HG02623 (cell line): ENCODE measurements around the gene TMEM263.

Experiments used
- ATAC-seq: cut with Tn5 transposase; IDR thresholded peaks from one replicate; pipeline ENCODE4 v1.9.1; 2021; ENCODE audit warnings: moderate library complexity; ENCODE audit not compliant: unreplicated experiment

The TMEM263 gene

GRCh38 chr12:106945261-106945851, 10.4 kb upstream of the TMEM263 start:
- no peak for ATAC-seq

- ATAC-seq = no peak
Measured at GRCh38 chr12:106947461-106947860, 8.2 kb upstream of the TMEM263 start.

GRCh38 chr12:106950591-106950990, 5.1 kb upstream of the TMEM263 start:
- no peak for ATAC-seq

- ATAC-seq = no peak
Measured at GRCh38 chr12:106953352-106954250, 2.1 kb upstream of the TMEM263 start.

GRCh38 chr12:106954462-106955376, 988 bp upstream of the TMEM263 start:
- peak; percentile 2 for ATAC-seq

GRCh38 chr12:106956048-106956578, 406 bp downstream of the TMEM263 start:
- ATAC-seq = peak; percentile 27

GRCh38 chr12:106957583-106957982, 1.9 kb downstream of the TMEM263 start:
- no peak for ATAC-seq

- ATAC-seq = no peak
Measured at GRCh38 chr12:106960443-106960842, 4.7 kb downstream of the TMEM263 start.

GRCh38 chr12:106962286-106962685, 6.6 kb downstream of the TMEM263 start:
- ATAC-seq = no peak

- no peak for ATAC-seq
Measured at GRCh38 chr12:106964526-106964925, 8.8 kb downstream of the TMEM263 start.

GRCh38 chr12:106971065-106971464, 15.4 kb downstream of the TMEM263 start:
- no peak for ATAC-seq

- ATAC-seq = no peak
Measured at GRCh38 chr12:106973545-106973944, 17.8 kb downstream of the TMEM263 start.

GRCh38 chr12:106974511-106974910, 18.8 kb downstream of the TMEM263 start:
- no peak for ATAC-seq

- ATAC-seq = no peak
Measured at GRCh38 chr12:106975098-106975497, 19.4 kb downstream of the TMEM263 start.

GRCh38 chr12:106975993-106976658, 20.4 kb downstream of the TMEM263 start:
- no peak for ATAC-seq

- ATAC-seq = no peak
Measured at GRCh38 chr12:106976668-106977067, 21.0 kb downstream of the TMEM263 start.

GRCh38 chr12:106978035-106978800, 22.5 kb downstream of the TMEM263 start:
- no peak for ATAC-seq

GRCh38 chr12:106980944-106981343, 25.2 kb downstream of the TMEM263 start:
- ATAC-seq = no peak

GRCh38 chr12:106981788-106982187, 26.1 kb downstream of the TMEM263 start:
- no peak for ATAC-seq

GRCh38 chr12:106982229-106982628, 26.5 kb downstream of the TMEM263 start:
- ATAC-seq = no peak
